ENCODE results near the gene IGF2. TPM values are rescaled to one million over a fixed set of nuclear protein-coding genes. Genes with fewer than 3 reads are reported as not detected.
A peak's percentile ranks its signal among the peaks of the same experiment; 100 is the strongest.

Gene IGF2
- total RNA-seq, 1 donor from 2014 or later = 56.5 TPM

DNA sequence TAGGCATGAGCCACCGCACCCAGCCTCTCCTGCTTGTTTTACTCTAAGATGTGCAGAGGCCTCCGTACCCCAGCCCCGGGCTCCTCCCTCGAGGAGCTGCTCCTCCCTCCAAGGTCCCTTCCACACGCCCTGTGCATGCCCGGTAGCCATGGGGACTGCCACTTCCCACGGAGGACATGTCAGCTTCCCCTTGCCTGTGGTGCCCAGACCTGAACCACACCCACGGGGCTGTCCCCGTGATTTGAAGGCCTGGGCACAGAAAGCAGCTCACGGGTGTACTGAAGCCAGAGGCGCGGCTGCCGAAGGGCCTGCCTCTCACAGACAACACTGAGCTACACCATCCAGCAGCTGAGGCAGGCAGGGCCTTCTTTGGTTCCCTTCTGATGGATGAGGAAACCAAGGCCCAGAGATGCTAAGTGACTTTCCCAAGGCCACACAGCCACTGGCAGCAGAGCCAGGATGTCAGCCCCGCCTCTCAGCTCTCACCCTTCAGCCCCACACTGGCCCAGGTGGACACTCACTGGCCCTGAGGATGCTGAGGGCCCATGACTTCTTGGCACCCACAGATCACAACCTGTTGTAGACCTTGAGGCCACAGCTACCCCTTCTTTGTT, 14.5 kb upstream of the IGF2 start:
- TF ChIP-seq, protein P1, sequence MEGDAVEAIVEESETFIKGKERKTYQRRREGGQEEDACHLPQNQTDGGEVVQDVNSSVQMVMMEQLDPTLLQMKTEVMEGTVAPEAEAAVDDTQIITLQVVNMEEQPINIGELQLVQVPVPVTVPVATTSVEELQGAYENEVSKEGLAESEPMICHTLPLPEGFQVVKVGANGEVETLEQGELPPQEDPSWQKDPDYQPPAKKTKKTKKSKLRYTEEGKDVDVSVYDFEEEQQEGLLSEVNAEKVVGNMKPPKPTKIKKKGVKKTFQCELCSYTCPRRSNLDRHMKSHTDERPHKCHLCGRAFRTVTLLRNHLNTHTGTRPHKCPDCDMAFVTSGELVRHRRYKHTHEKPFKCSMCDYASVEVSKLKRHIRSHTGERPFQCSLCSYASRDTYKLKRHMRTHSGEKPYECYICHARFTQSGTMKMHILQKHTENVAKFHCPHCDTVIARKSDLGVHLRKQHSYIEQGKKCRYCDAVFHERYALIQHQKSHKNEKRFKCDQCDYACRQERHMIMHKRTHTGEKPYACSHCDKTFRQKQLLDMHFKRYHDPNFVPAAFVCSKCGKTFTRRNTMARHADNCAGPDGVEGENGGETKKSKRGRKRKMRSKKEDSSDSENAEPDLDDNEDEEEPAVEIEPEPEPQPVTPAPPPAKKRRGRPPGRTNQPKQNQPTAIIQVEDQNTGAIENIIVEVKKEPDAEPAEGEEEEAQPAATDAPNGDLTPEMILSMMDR (IDR thresholded peaks at IDR 0.05) = no peak
- no peak for TF ChIP-seq POLR2A (IDR thresholded peaks at IDR 0.05)
- TF ChIP-seq POLR2AphosphoS5 (IDR thresholded peaks at IDR 0.05; ENCODE audit: insufficient read depth in 1 of 2, low read depth in 1 of 2) = no peak
- H3K27me3 ChIP-seq = no peaks in the 10 kb centered on the region
- no peak overlapping the region for H3K27ac ChIP-seq
- H3K36me3 ChIP-seq = no peaks in the 10 kb centered on the region
- no peak for DNase-seq (ENCODE audit: extremely low spot score in 2 of 2)
- H3K9me3 ChIP-seq = no peaks in the 10 kb centered on the region
- intact Hi-C loops (cut with DNase I) = loop anchor here (5.0 to 10.0 kb wide), 4 partner anchors 271 to 499 kb away; partner anchors contain the start of genes KRTAP5-6 and TNNI2
- peaks cover 4% of the 10 kb centered on the region for H3K4me1 ChIP-seq
- H3K4me3 ChIP-seq = no peak overlapping the region

GRCh38 chr11:2151500-2152257, 12.5 kb upstream of the IGF2 start:
- Histone ChIP-seq H3K36me3 (no peaks in the 10 kb centered on the region), H3K9me3 (no peaks in the 10 kb centered on the region), H3K4me1 (peaks cover 4% of the 10 kb centered on the region), H3K27me3 (peaks cover 5% of the 10 kb centered on the region), H3K27ac (no peak overlapping the region), H3K4me3 (peak overlapping the region in 1 of 2 donors; percentile 22)
- TF ChIP-seq, protein P1 (IDR thresholded peaks at IDR 0.05) = peak; percentile 97 to 98 (median 98)
- TF ChIP-seq POLR2AphosphoS5 (IDR thresholded peaks at IDR 0.05; ENCODE audit: insufficient read depth in 1 of 2, low read depth in 1 of 2) = no peak
- peak in 1 of 2 donors; percentile 90 for DNase-seq (ENCODE audit: extremely low spot score in 2 of 2)
- intact Hi-C loops (cut with DNase I) = loop anchor here (5.0 to 10.0 kb wide), 4 partner anchors 269 to 497 kb away; partner anchors contain the start of genes KRTAP5-6 and TNNI2

- intact Hi-C loops (cut with DNase I) = loop anchor here (5.0 to 10.0 kb wide), 4 partner anchors 268 to 495 kb away; partner anchors contain the start of genes KRTAP5-6 and TNNI2
- Histone ChIP-seq H3K4me1 (peaks cover 4% of the 10 kb centered on the region), H3K36me3 (no peaks in the 10 kb centered on the region), H3K9me3 (no peaks in the 10 kb centered on the region), H3K27ac (no peak overlapping the region), H3K27me3 (peaks cover 11% of the 10 kb centered on the region), H3K4me3 (no peak overlapping the region)
- DNase-seq (ENCODE audit: extremely low spot score in 2 of 2) = no peak
- TF ChIP-seq, protein P1 (IDR thresholded peaks at IDR 0.05) = peak in 2 of 3 experiments; percentile 18 to 20
- no peak for TF ChIP-seq POLR2A (IDR thresholded peaks at IDR 0.05)
These were observed 11.0 kb upstream of the IGF2 start for GRCh38 chr11:2149864-2150847.

DNA sequence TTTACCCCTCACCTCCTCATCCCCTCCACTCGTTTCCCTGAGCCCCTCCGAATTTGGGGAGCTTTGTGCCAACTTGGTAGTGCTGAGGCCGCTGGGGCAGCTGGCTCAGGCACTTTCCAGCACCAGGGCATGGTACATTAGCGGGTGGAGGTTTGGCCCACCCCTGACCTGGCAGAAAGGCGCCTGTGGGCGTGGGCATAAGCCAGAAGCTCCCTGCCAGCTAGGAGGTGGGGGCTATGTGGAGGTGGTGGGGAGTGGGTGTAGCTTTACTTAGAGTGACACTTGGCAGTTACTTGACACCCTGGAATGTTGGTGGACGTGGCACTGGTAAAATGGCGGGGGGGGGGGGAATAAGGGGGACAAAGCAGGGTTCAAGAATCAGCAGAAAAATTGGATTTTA, 10.3 kb upstream of the IGF2 start:
- Histone ChIP-seq H3K27me3 (peaks cover 11% of the 10 kb centered on the region), H3K36me3 (no peaks in the 10 kb centered on the region), H3K4me3 (no peak overlapping the region), H3K27ac (no peak overlapping the region), H3K9me3 (no peaks in the 10 kb centered on the region), H3K4me1 (peaks cover 6% of the 10 kb centered on the region)
- no peak for DNase-seq (ENCODE audit: extremely low spot score in 2 of 2)
- TF ChIP-seq POLR2A (IDR thresholded peaks at IDR 0.05) = no peak
- TF ChIP-seq, protein P1 (IDR thresholded peaks at IDR 0.05) = no peak
- TF ChIP-seq POLR2AphosphoS5 (IDR thresholded peaks at IDR 0.05; ENCODE audit: insufficient read depth in 1 of 2, low read depth in 1 of 2) = no peak
- intact Hi-C loops (cut with DNase I) = no loop called here

Measured in vagina (tissue), 2 donors.